Measurements from ENCODE around the gene FBXO30.

DNA sequence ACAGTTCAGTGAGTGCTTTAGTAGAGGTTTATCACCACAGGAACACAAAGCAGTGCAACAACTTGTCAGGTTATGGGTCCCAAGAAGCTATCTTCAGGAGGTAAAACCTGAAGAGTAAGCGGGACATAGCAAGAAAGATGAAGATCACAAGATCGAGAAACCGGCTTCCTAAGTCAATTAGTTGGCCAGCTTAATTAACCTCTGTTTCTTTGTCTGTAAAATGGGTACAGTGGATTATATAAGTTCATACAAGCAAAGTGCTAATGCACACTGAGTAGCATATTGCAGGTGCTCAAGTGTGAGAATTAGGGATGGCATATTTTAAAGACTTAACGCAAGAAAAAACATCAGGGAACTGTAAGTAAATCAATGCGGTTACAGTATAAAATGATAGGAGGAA is 12.5 kb downstream of the FBXO30 start:
- TF ChIP-seq, protein P1, sequence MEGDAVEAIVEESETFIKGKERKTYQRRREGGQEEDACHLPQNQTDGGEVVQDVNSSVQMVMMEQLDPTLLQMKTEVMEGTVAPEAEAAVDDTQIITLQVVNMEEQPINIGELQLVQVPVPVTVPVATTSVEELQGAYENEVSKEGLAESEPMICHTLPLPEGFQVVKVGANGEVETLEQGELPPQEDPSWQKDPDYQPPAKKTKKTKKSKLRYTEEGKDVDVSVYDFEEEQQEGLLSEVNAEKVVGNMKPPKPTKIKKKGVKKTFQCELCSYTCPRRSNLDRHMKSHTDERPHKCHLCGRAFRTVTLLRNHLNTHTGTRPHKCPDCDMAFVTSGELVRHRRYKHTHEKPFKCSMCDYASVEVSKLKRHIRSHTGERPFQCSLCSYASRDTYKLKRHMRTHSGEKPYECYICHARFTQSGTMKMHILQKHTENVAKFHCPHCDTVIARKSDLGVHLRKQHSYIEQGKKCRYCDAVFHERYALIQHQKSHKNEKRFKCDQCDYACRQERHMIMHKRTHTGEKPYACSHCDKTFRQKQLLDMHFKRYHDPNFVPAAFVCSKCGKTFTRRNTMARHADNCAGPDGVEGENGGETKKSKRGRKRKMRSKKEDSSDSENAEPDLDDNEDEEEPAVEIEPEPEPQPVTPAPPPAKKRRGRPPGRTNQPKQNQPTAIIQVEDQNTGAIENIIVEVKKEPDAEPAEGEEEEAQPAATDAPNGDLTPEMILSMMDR (IDR thresholded peaks at IDR 0.05 in 4 of 5, conservative IDR thresholded peaks at IDR 0.05 in 1 of 5) = no peak
- TF ChIP-seq POLR2A (IDR thresholded peaks at IDR 0.05) = no peak
